ENCODE measurements around the gene TJP2.

The TJP2 gene

DNA sequence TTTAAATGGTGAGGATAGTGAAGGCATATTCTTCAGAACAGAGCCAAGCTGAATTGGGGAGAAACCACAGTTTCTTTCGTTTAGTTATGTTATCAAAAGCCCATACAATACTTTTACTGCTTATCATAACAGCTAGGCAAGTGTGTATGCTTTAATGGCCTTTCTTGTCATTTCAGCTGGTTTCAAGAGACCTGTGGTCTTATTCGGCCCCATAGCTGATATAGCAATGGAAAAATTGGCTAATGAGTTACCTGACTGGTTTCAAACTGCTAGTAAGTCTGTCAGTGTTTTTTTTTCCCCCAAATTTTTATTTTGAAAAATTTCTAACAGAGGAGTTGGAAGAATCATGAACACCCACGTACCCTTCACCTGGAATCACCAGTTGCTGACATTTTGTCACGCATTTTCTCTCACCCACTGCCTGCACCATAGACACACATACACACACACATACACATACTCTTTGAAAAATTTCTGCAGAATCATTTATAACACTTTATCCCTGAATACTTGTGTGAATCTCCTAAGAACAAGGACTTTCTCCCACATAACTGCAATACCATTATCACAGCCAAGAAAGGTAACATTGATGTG, 63.7 kb downstream of the TJP2 start:
- DNase-seq: no peak

GRCh38 chr9:69243116-69243515, 69.0 kb downstream of the TJP2 start:
- no peak for DNase-seq

- no peak for DNase-seq
Observed at GRCh38 chr9:69246629-69247028, 72.6 kb downstream of the TJP2 start.

DNA sequence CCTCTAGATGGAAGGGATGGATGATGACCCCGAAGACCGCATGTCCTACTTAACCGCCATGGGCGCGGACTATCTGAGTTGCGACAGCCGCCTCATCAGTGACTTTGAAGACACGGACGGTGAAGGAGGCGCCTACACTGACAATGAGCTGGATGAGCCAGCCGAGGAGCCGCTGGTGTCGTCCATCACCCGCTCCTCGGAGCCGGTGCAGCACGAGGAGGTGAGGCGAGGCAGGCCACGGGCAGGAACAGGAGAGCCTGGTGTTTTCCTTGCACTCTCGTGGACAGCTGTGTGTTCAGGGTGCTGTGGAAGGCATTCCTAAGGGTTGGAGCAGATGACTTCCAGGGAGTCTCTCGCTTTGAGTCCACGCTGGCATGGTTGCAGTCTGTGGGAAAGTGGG, 73.9 kb downstream of the TJP2 start:
- DNase-seq: no peak

DNA sequence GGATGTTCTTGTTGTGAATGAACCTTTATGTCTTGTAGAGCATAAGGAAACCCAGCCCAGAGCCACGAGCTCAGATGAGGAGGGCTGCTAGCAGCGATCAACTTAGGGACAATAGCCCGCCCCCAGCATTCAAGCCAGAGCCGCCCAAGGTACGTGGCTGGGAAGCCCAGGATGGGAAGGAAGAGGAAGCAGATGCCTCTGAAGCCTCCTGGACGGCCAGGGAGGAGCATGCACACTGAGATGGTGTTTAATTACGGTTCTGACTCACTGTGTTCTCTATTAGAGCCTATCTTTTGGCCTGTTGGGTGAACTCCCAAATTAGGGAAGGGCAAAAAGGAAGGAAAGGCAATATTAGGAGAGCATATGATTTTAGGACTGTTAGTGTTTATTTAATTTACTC, 75.3 kb downstream of the TJP2 start:
- DNase-seq: no peak

GRCh38 chr9:69250681-69251080, 76.6 kb downstream of the TJP2 start:
- DNase-seq: no peak

DNA sequence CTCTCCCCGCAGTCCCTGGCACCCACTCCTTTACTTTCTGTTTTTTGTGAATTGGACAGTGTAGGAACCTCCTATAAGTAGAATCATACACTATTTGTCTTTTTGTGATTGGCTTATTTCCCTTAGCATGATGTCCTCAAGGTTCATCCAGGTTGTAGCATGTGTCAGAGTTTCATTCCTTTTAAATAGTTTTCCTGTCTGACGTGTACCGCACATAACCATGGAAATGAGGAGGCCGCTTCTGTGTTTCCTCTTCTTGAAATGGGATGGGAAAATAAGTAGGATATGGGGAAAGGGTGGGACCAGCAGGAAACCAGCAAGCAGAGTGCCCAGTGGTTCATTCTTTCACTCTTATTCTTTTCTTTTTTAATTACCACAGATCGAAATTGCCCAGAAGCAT, 78.4 kb downstream of the TJP2 start:
- no peak for DNase-seq

- no peak for DNase-seq
Observed at GRCh38 chr9:69253057-69253456, 79.0 kb downstream of the TJP2 start.

DNA sequence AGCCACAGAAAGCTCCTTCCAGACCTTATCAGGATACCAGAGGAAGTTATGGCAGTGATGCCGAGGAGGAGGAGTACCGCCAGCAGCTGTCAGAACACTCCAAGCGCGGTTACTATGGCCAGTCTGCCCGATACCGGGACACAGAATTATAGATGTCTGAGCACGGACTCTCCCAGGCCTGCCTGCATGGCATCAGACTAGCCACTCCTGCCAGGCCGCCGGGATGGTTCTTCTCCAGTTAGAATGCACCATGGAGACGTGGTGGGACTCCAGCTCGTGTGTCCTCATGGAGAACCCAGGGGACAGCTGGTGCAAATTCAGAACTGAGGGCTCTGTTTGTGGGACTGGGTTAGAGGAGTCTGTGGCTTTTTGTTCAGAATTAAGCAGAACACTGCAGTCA, 80.1 kb downstream of the TJP2 start:
- no peak for DNase-seq

DNA sequence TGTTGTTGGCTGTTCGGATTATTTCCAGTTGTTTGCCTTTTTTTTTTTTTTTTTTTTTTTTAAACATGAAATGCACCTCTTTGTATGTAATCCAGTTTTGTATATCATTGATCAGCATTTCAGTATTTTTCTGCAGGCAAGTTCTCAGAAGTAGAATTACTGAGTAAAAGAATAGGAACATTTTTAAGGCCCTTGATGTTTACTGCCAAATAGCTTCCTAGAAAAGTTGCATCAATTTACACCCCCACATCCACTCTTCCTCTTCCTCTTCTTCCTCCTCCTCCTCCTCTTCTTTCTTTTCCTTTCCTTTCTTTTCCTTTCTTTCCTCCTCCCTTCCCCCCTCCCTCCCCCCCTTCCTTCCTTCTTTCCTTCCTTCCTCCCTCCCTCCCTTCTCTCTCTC, 81.5 kb downstream of the TJP2 start:
- no peak for DNase-seq

GRCh38 chr9:69258551-69258950, 84.5 kb downstream of the TJP2 start:
- DNase-seq: no peak

- DNase-seq: no peak
Observed at GRCh38 chr9:69260161-69260560, 86.1 kb downstream of the TJP2 start.

- no peak for DNase-seq
Observed at GRCh38 chr9:69261636-69262035, 87.6 kb downstream of the TJP2 start.

DNA sequence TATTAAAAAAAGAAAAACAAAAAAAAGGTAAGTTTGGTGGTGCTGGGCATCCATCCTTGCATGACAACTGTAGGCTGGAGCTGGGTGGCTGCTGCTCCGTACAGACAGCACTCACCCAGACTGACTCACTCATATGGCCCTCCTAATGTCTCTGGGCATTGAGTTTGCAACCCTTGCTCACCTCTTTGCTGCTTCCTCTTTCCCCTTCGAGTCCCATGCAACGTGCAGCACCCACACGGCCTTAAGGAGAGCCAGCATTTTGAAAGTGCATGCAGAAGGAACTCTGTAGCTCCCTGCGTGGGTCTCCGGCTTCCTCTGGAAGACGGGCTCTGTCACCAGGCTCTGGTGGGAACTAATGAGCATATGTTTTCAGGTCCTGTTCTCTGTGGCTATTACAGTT, 90.4 kb downstream of the TJP2 start:
- DNase-seq: no peak

GRCh38 chr9:69265891-69266290, 91.8 kb downstream of the TJP2 start:
- no peak for DNase-seq

- no peak for DNase-seq
Observed at GRCh38 chr9:69272212-69272611, 98.1 kb downstream of the TJP2 start.

- DNase-seq: peak; percentile 3
Observed at GRCh38 chr9:69273161-69273560, 99.1 kb downstream of the TJP2 start.

DNA sequence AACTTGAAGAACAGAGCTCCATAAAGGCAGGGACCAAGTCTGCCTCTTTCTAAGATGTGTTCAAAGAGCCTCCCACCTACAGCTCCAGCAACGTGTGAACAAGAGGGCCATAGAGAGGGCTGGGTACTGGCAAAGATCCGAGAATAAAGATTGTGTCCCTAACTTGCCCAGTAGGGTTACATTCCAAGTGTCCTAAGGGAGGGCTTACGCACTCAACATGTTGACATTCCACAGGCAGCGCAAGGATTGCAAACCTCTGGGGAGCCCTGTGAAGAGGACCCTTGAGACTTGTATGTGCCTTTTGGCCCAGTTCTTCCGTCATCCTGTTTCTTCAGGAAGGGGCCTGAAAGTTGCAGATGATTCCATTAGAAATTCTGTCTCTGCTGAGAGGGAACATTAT, 102.7 kb downstream of the TJP2 start:
- DNase-seq: no peak

GRCh38 chr9:69279084-69279731, 105.1 kb downstream of the TJP2 start:
- DNase-seq: no peak

- DNase-seq: no peak
Observed at GRCh38 chr9:69279733-69280132, 105.7 kb downstream of the TJP2 start.

DNA sequence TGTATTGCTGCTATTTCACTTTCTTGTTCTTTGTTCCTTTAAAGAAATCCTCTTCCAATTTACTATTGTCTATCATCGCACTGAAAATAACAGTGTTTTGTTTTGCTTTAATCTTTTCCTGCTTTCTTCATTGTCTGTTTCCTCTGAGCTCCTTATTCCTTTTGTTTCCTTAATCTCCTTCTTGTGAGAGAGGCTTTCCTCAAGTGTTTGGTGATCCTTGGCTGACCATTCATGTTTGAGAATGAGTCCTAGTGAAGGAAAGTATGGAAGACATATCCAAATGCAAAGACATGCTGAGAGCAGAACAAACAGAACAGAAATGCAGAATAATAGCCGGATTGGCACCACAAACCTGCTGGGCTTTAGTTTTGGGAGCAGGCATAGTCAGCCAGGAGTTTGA, 108.9 kb downstream of the TJP2 start:
- DNase-seq: no peak

- DNase-seq: no peak
Observed at GRCh38 chr9:69292078-69292477, 118.0 kb downstream of the TJP2 start.

GRCh38 chr9:69293156-69293555, 119.1 kb downstream of the TJP2 start:
- no peak for DNase-seq

GRCh38 chr9:69295872-69296552, 121.9 kb downstream of the TJP2 start:
- DNase-seq: no peak
